HG02943 (cell line): ENCODE results near the gene CLDN17.

Experiments
- ATAC-seq: cut with Tn5 transposase; IDR thresholded peaks from one replicate; pipeline ENCODE4 v1.9.1; 2021; ENCODE audit warnings: mild to moderate bottlenecking, low read depth, moderate library complexity; ENCODE audit not compliant: unreplicated experiment

CLDN17 gene

GRCh38 chr21:30126576-30126975, 40.0 kb downstream of the CLDN17 start:
- no peak for ATAC-seq

GRCh38 chr21:30117631-30118030, 49.0 kb downstream of the CLDN17 start:
- ATAC-seq: no peak

GRCh38 chr21:30116479-30116878, 50.1 kb downstream of the CLDN17 start:
- no peak for ATAC-seq
